ENCODE results near the gene SLC26A5. TPM values are rescaled to one million over a fixed set of nuclear protein-coding genes. Genes with fewer than 3 reads are reported as not detected.

SLC26A5 gene
- total and polyA plus RNA-seq, 2 donors (not counting 1 experiment from before 2014, with no cell fraction given), result not detected

GRCh38 chr7:103341466-103341865 is 104.5 kb downstream of the SLC26A5 start:
- no CpG with 5 or more reads among the region's 2 CpGs for WGBS (ENCODE audit: insufficient coverage)
- H3K27ac Mint-ChIP-seq, result peak overlapping the region; percentile 15
- peaks cover 14 to 41% of the 10 kb centered on the region in 2 experiments for H3K36me3 ChIP-seq (replicated peaks in 1 of 2; ENCODE audit: control extremely low read depth in 1 of 2, control insufficient read depth in 1 of 2, extremely low read depth in 1 of 2, insufficient read depth in 2 of 2, low read length in 1 of 2)
- TF ChIP-seq EZH2 (IDR thresholded peaks at IDR 0.05; ENCODE audit: borderline replicate concordance, insufficient read depth, low read depth, low read length, poor library complexity, severe bottlenecking) (no peak), CTCF (IDR thresholded peaks at IDR 0.05) (no peak)
- H3K4me2 ChIP-seq (replicated peaks; ENCODE audit: low read depth, low read length, poor library complexity, severe bottlenecking), result no peak overlapping the region
- no peak for DNase-seq
- no peaks in the 10 kb centered on the region for H3K9me3 Mint-ChIP-seq (ENCODE audit: insufficient read depth)
- no peaks in the 10 kb centered on the region for H3K27me3 ChIP-seq (replicated peaks in 1 of 4; ENCODE audit: control extremely low read depth in 1 of 4, control insufficient read depth in 3 of 4, insufficient read depth in 4 of 4, low read length in 3 of 4)
- peak overlapping the region; percentile 9 for H3K4me3 Mint-ChIP-seq
- H3K27me3 Mint-ChIP-seq, result no peaks in the 10 kb centered on the region
- ChIA-PET POLR2A (no interaction called here), CTCF (no interaction called here)
- H4K20me1 ChIP-seq (ENCODE audit: control insufficient read depth, insufficient read depth, low read length, poor library complexity, severe bottlenecking), result peaks cover 18% of the 10 kb centered on the region
- peaks cover 36% of the 10 kb centered on the region for H3K4me1 Mint-ChIP-seq
- H3K4me1 ChIP-seq (ENCODE audit: control insufficient read depth in 2 of 2, insufficient read depth in 2 of 2, low read length in 2 of 2), result peaks cover 11 to 13% of the 10 kb centered on the region in 2 donors
- no peaks in the 10 kb centered on the region for H3K9me3 ChIP-seq (ENCODE audit: control extremely low read depth in 1 of 3, control insufficient read depth in 2 of 3, insufficient read depth in 1 of 3, low read length in 2 of 3)
- no peak overlapping the region for H3K4me3 ChIP-seq (ENCODE audit: control extremely low read depth in 1 of 5, extremely low read depth in 1 of 5, insufficient read depth in 1 of 5, low read depth in 2 of 5, low read length in 4 of 5)
- peaks cover 78% of the 10 kb centered on the region for H3K79me2 ChIP-seq (ENCODE audit: control insufficient read depth, insufficient read depth, low read length)
- H3K9ac ChIP-seq (ENCODE audit: low read length), result no peak overlapping the region
- intact Hi-C loops (cut with micrococcal nuclease), result loop anchor here (10.0 kb wide), 1 partner anchor 863 kb away; the partner anchor contains the start of gene ORC5
- H3K27ac ChIP-seq (ENCODE audit: low read length in 2 of 2), result no peak overlapping the region
- ATAC-seq (ENCODE audit: low read depth), result no peak
- H2AFZ ChIP-seq (ENCODE audit: insufficient read depth, low read depth, low read length, poor library complexity, severe bottlenecking), result no peak overlapping the region

- H2AFZ ChIP-seq (ENCODE audit: insufficient read depth, low read depth, low read length, poor library complexity, severe bottlenecking), result no peak overlapping the region
- no peaks in the 10 kb centered on the region for H3K27me3 ChIP-seq (replicated peaks in 1 of 4; ENCODE audit: control extremely low read depth in 1 of 4, control insufficient read depth in 3 of 4, insufficient read depth in 4 of 4, low read length in 3 of 4)
- Mint-ChIP-seq H3K27ac (no peak overlapping the region), H3K9me3 (ENCODE audit: insufficient read depth) (no peaks in the 10 kb centered on the region), H3K27me3 (no peaks in the 10 kb centered on the region), H3K4me3 (no peak overlapping the region), H3K4me1 (peaks cover 19% of the 10 kb centered on the region)
- no peak overlapping the region for H3K9ac ChIP-seq (ENCODE audit: low read length)
- H3K4me3 ChIP-seq (ENCODE audit: control extremely low read depth in 1 of 5, extremely low read depth in 1 of 5, insufficient read depth in 1 of 5, low read depth in 2 of 5, low read length in 4 of 5), result no peak overlapping the region
- H3K9me3 ChIP-seq (ENCODE audit: control extremely low read depth in 1 of 3, control insufficient read depth in 2 of 3, insufficient read depth in 1 of 3, low read length in 2 of 3), result no peaks in the 10 kb centered on the region
- H3K79me2 ChIP-seq (ENCODE audit: control insufficient read depth, insufficient read depth, low read length), result peaks cover 67% of the 10 kb centered on the region
- no peak for TF ChIP-seq EZH2 (IDR thresholded peaks at IDR 0.05; ENCODE audit: borderline replicate concordance, insufficient read depth, low read depth, low read length, poor library complexity, severe bottlenecking)
- no peak for TF ChIP-seq CTCF (IDR thresholded peaks at IDR 0.05)
- ATAC-seq (ENCODE audit: low read depth) (no peak), DNase-seq (no peak)
- no peak overlapping the region for H3K27ac ChIP-seq (ENCODE audit: low read length in 2 of 2)
- peaks cover 7 to 9% of the 10 kb centered on the region in 2 donors for H3K4me1 ChIP-seq (ENCODE audit: control insufficient read depth in 2 of 2, insufficient read depth in 2 of 2, low read length in 2 of 2)
- no peak overlapping the region for H3K4me2 ChIP-seq (replicated peaks; ENCODE audit: low read depth, low read length, poor library complexity, severe bottlenecking)
- ChIA-PET CTCF (no interaction called here), POLR2A (no interaction called here)
- H3K36me3 ChIP-seq (replicated peaks in 1 of 2; ENCODE audit: control extremely low read depth in 1 of 2, control insufficient read depth in 1 of 2, extremely low read depth in 1 of 2, insufficient read depth in 2 of 2, low read length in 1 of 2), result peaks cover 16 to 53% of the 10 kb centered on the region in 2 experiments
- intact Hi-C loops (cut with micrococcal nuclease), result no loop called here
- WGBS (ENCODE audit: insufficient coverage), result no CpG with 5 or more reads among the region's 2 CpGs
- peaks cover 18% of the 10 kb centered on the region for H4K20me1 ChIP-seq (ENCODE audit: control insufficient read depth, insufficient read depth, low read length, poor library complexity, severe bottlenecking)
Observed at GRCh38 chr7:103338864-103339263, 107.1 kb downstream of the SLC26A5 start.

Data from B cell (primary cell).